Activated naive CD8-positive, alpha-beta T cell treated with anti-CD3 and anti-CD28 coated beads, Interleukin-2, amount 10 ng/mL, durations not matched to agents 7 days and 5 days (primary cell): ENCODE results near the gene TMEM38B. TPM values are rescaled to one million over a fixed set of nuclear protein-coding genes. Genes with fewer than 3 reads are reported as not detected.
"Not testable (repeated sequence)": the region's sequence is repeated elsewhere in the genome, so short reads cannot be mapped to it uniquely, and the experiment has no call there.

ENCODE experiments used
- ATAC-seq: fragments of 150-1000 bp; cut with Tn5 transposase; one replicate; pipeline ENCODE4 v1.10.0; 2021; ENCODE audit warnings: low read depth, moderate library complexity
- POLR2A ChIA-PET: fragments of 350-600 bp; sonication (Branson Sonifier 250); formaldehyde crosslinking; loops from one replicate; lab custom pipeline; 2021; ENCODE audit warnings: antibody characterized with exemption; lab: Charles Lee
- DNase-seq: peaks from one replicate; pipeline ENCODE4 v3.0.0; 2021
- H3K27ac Mint-ChIP-seq: one replicate; pipeline ENCODE4 v1.8.0; 2022; ENCODE audit warnings: mild to moderate bottlenecking, mixed read lengths
- H3K27me3 Mint-ChIP-seq: one replicate; pipeline ENCODE4 v1.8.0; 2022; ENCODE audit warnings: mild to moderate bottlenecking, moderate library complexity, mixed read lengths
- H3K36me3 Mint-ChIP-seq: one replicate; pipeline ENCODE4 v1.8.0; 2021; ENCODE audit warnings: mild to moderate bottlenecking, mixed read lengths
- H3K4me1 Mint-ChIP-seq: one replicate; pipeline ENCODE4 v1.8.0; 2021; ENCODE audit warnings: mixed read lengths
- H3K4me3 Mint-ChIP-seq: one replicate; pipeline ENCODE4 v1.8.0; 2022; ENCODE audit warnings: mild to moderate bottlenecking, moderate library complexity, mixed read lengths
- H3K9me3 Mint-ChIP-seq: one replicate; pipeline ENCODE4 v1.8.0; 2021; ENCODE audit warnings: mixed read lengths
- total RNA-seq, 2 experiments: library from RNA; stranded (reverse); gene quantifications; one replicate each; pipeline ENCODE4 v1.2.3, GENCODE V29; 2021

The TMEM38B gene
- total RNA-seq, 2 experiments from 2014 or later = 8.6 to 9.4 TPM

GRCh38 chr9:105713260-105714019 lies 19.1 kb downstream of the TMEM38B start:
- DNase-seq (no peak), ATAC-seq (no peak)
- POLR2A ChIA-PET = no interaction called here
- H3K4me3 Mint-ChIP-seq = no peak overlapping the region
- H3K4me1 Mint-ChIP-seq = peaks cover 5% of the 10 kb centered on the region
- no peaks in the 10 kb centered on the region for H3K9me3 Mint-ChIP-seq
- peaks cover 2% of the 10 kb centered on the region for H3K36me3 Mint-ChIP-seq
- H3K27ac Mint-ChIP-seq = no peak overlapping the region
- no peaks in the 10 kb centered on the region for H3K27me3 Mint-ChIP-seq

- Mint-ChIP-seq H3K9me3 (no peaks in the 10 kb centered on the region), H3K27ac (no peak overlapping the region), H3K36me3 (peaks cover 2% of the 10 kb centered on the region), H3K4me1 (peaks cover 2% of the 10 kb centered on the region), H3K27me3 (no peaks in the 10 kb centered on the region), H3K4me3 (no peak overlapping the region)
- DNase-seq = no peak
- POLR2A ChIA-PET = no interaction called here
- no peak for ATAC-seq
These were observed 19.6 kb downstream of the TMEM38B start for GRCh38 chr9:105714020-105714331.

GRCh38 chr9:105716146-105716545 lies 21.8 kb downstream of the TMEM38B start:
- POLR2A ChIA-PET = no interaction called here
- Mint-ChIP-seq H3K4me1 (peaks cover 2% of the 10 kb centered on the region), H3K27ac (no peak overlapping the region), H3K36me3 (no peaks in the 10 kb centered on the region), H3K27me3 (no peaks in the 10 kb centered on the region), H3K4me3 (no peak overlapping the region), H3K9me3 (no peaks in the 10 kb centered on the region)
- DNase-seq (no peak), ATAC-seq (no peak)

- Mint-ChIP-seq H3K4me3 (no peak overlapping the region), H3K4me1 (peaks cover 2% of the 10 kb centered on the region), H3K9me3 (no peaks in the 10 kb centered on the region), H3K36me3 (peaks cover 2% of the 10 kb centered on the region), H3K27ac (no peak overlapping the region), H3K27me3 (no peaks in the 10 kb centered on the region)
- DNase-seq (no peak), ATAC-seq (no peak)
- POLR2A ChIA-PET = no interaction called here
These were observed 27.8 kb downstream of the TMEM38B start for GRCh38 chr9:105722099-105722498.

- Mint-ChIP-seq H3K36me3 (peaks cover 17% of the 10 kb centered on the region), H3K4me1 (no peaks in the 10 kb centered on the region), H3K27ac (no peak overlapping the region), H3K9me3 (peaks cover 6% of the 10 kb centered on the region), H3K4me3 (no peak overlapping the region), H3K27me3 (no peaks in the 10 kb centered on the region)
- POLR2A ChIA-PET = no interaction called here
- ATAC-seq = no peak
- no peak for DNase-seq
These were observed 31.0 kb downstream of the TMEM38B start for GRCh38 chr9:105725370-105725769.

GRCh38 chr9:105728230-105728629 lies 33.9 kb downstream of the TMEM38B start:
- DNase-seq, H3K4me1 Mint-ChIP-seq, ATAC-seq, H3K27ac Mint-ChIP-seq, POLR2A ChIA-PET, H3K27me3 Mint-ChIP-seq, H3K4me3 Mint-ChIP-seq: not testable (repeated sequence)
- H3K9me3 Mint-ChIP-seq = peaks cover 11% of the 10 kb centered on the region
- H3K36me3 Mint-ChIP-seq = peaks cover 29% of the 10 kb centered on the region

- H3K27ac Mint-ChIP-seq, H3K4me1 Mint-ChIP-seq, ATAC-seq, POLR2A ChIA-PET, H3K27me3 Mint-ChIP-seq, H3K4me3 Mint-ChIP-seq, DNase-seq: not testable (repeated sequence)
- Mint-ChIP-seq H3K9me3 (peaks cover 26% of the 10 kb centered on the region), H3K36me3 (peaks cover 45% of the 10 kb centered on the region)
These were observed 37.1 kb downstream of the TMEM38B start for GRCh38 chr9:105731420-105731819.

GRCh38 chr9:105735366-105735765 lies 41.0 kb downstream of the TMEM38B start:
- Mint-ChIP-seq H3K27me3 (no peaks in the 10 kb centered on the region), H3K4me3 (no peak overlapping the region), H3K36me3 (peaks cover 37% of the 10 kb centered on the region), H3K9me3 (peaks cover 22% of the 10 kb centered on the region), H3K27ac (no peak overlapping the region), H3K4me1 (peaks cover 1% of the 10 kb centered on the region)
- POLR2A ChIA-PET = no interaction called here
- ATAC-seq (no peak), DNase-seq (no peak)

GRCh38 chr9:105737205-105737604 lies 42.9 kb downstream of the TMEM38B start:
- Mint-ChIP-seq H3K27ac (no peak overlapping the region), H3K4me3 (no peak overlapping the region), H3K36me3 (peaks cover 33% of the 10 kb centered on the region), H3K27me3 (no peaks in the 10 kb centered on the region), H3K4me1 (peaks cover 1% of the 10 kb centered on the region), H3K9me3 (peaks cover 20% of the 10 kb centered on the region)
- POLR2A ChIA-PET = no interaction called here
- DNase-seq (no peak), ATAC-seq (no peak)

- Mint-ChIP-seq H3K27ac (no peak overlapping the region), H3K27me3 (no peaks in the 10 kb centered on the region), H3K36me3 (peaks cover 9% of the 10 kb centered on the region), H3K9me3 (no peaks in the 10 kb centered on the region), H3K4me3 (no peak overlapping the region), H3K4me1 (peaks cover 1% of the 10 kb centered on the region)
- POLR2A ChIA-PET = no interaction called here
- DNase-seq (no peak), ATAC-seq (no peak)
These were observed 47.7 kb downstream of the TMEM38B start for GRCh38 chr9:105742088-105742487.

GRCh38 chr9:105747325-105747724 lies 53.0 kb downstream of the TMEM38B start:
- H3K4me3 Mint-ChIP-seq, H3K9me3 Mint-ChIP-seq, H3K27ac Mint-ChIP-seq, ATAC-seq, DNase-seq, POLR2A ChIA-PET, H3K4me1 Mint-ChIP-seq, H3K27me3 Mint-ChIP-seq: not testable (repeated sequence)
- peaks cover 23% of the 10 kb centered on the region for H3K36me3 Mint-ChIP-seq

- POLR2A ChIA-PET = no interaction called here
These were observed 57.4 kb downstream of the TMEM38B start for GRCh38 chr9:105751761-105752160.

GRCh38 chr9:105757496-105758251 lies 63.3 kb downstream of the TMEM38B start:
- no peak for DNase-seq
- H3K4me1 Mint-ChIP-seq = no peaks in the 10 kb centered on the region
- H3K9me3 Mint-ChIP-seq = peaks cover 29% of the 10 kb centered on the region
- no peaks in the 10 kb centered on the region for H3K27me3 Mint-ChIP-seq
- H3K36me3 Mint-ChIP-seq = peaks cover 9% of the 10 kb centered on the region
- no peak overlapping the region for H3K4me3 Mint-ChIP-seq
- POLR2A ChIA-PET = no interaction called here
- ATAC-seq = no peak
- no peak overlapping the region for H3K27ac Mint-ChIP-seq

More at GRCh38 chr9:105751761-105752160, 57.4 kb downstream of the TMEM38B start:
- no peaks in the 10 kb centered on the region for H3K27me3 Mint-ChIP-seq
- H3K36me3 Mint-ChIP-seq = peaks cover 31% of the 10 kb centered on the region
- H3K27ac Mint-ChIP-seq = no peak overlapping the region
- no peak for DNase-seq
- H3K9me3 Mint-ChIP-seq = peaks cover 30% of the 10 kb centered on the region
- no peaks in the 10 kb centered on the region for H3K4me1 Mint-ChIP-seq
- ATAC-seq = no peak
- no peak overlapping the region for H3K4me3 Mint-ChIP-seq

- ATAC-seq (no peak), DNase-seq (no peak)
- no peak overlapping the region for H3K4me3 Mint-ChIP-seq
- peaks cover 2% of the 10 kb centered on the region for H3K36me3 Mint-ChIP-seq
- no peaks in the 10 kb centered on the region for H3K27me3 Mint-ChIP-seq
- no peak overlapping the region for H3K27ac Mint-ChIP-seq
- H3K9me3 Mint-ChIP-seq = peaks cover 8% of the 10 kb centered on the region
- no peaks in the 10 kb centered on the region for H3K4me1 Mint-ChIP-seq
- POLR2A ChIA-PET = no interaction called here
These were observed 65.7 kb downstream of the TMEM38B start for GRCh38 chr9:105760053-105760452.
